Kidney glomerular epithelial cell (primary cell): ENCODE measurements around the gene ROBO1.
"Not testable (repeated sequence)": the region's sequence is repeated elsewhere in the genome, so short reads cannot be mapped to it uniquely, and the experiment has no call there.

Source experiments
- DNase-seq: peaks from one replicate; lab custom pipeline; 2025; lab: John Stamatoyannopoulos, UW

The ROBO1 gene

DNA sequence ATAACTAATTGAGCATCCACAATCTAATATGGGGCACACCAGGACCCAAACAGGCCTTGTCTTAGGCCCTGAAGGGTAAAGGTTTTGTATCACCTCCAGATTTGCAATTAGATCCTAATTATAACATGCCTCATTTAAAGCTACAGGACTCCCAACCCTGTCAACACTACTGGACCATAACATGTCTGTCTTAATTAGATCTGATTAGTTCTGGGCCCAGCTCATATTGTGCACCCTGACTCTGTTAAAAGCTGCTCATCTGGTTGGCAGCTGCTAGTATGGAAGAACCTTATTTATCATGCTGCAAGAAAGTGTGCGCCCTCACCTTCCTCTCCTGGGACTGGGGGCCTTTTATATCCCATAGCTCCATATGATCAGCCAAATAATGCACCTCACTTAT is 457.8 kb downstream of the ROBO1 start:
- no peak for DNase-seq

- no peak for DNase-seq
Observed at GRCh38 chr3:79306934-79307570, 460.7 kb downstream of the ROBO1 start.

GRCh38 chr3:79299949-79300635 is 467.7 kb downstream of the ROBO1 start:
- DNase-seq, result not testable (repeated sequence)

DNA sequence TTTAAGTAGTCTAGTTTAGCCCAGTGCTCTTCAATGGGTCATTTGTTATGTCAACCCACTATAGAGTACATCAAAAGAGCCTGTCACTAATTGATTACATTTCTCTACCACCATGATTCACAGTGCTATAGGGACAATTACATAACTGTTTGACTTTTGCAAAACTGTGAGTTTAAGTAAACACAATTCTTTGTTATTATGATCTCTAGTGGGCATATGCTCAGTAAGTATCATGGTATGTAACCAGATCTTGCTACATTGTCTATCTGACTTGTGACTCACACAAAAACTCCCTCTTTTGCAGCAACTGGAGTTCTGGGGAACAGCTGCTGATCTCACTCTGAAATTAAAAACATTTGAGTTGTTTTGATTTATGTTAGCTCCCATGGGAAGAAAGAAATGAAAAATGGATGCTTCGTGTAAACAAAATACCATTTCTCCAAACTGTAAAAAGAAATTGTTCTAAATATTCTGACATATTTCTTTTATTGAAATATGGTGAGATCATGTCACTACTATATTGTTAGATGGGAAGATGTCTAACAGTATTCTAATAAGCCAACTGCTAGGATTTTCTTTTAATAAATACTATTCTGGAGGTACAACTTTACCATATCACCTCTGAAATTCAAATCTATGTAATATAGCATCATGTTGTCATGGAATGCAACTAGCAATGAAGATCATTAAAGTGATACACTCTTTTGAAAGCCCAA is 470.4 kb downstream of the ROBO1 start:
- peak; percentile 66 for DNase-seq

DNA sequence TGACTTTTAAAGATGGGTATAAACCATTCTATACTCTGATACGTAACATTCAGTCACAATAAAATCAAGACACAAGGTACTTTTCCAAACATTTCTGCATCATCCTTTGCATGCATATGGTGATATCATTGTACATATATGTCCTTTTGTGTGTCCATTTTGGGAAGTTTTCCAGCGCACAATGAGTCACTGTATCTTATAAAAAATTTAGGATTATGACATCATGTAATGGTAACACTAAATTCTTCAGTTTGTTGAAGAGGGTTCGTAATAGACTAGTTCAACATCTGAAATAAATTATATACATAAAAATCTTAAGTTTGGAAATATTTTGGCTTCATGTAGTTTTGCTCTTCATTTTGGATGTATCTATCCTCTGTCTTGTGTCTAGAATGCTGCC is 480.9 kb downstream of the ROBO1 start:
- no peak for DNase-seq

GRCh38 chr3:79285871-79286270 is 481.9 kb downstream of the ROBO1 start:
- no peak for DNase-seq

GRCh38 chr3:79285380-79285779 is 482.4 kb downstream of the ROBO1 start:
- DNase-seq, result no peak

GRCh38 chr3:79284781-79285180 is 483.0 kb downstream of the ROBO1 start:
- no peak for DNase-seq

DNA sequence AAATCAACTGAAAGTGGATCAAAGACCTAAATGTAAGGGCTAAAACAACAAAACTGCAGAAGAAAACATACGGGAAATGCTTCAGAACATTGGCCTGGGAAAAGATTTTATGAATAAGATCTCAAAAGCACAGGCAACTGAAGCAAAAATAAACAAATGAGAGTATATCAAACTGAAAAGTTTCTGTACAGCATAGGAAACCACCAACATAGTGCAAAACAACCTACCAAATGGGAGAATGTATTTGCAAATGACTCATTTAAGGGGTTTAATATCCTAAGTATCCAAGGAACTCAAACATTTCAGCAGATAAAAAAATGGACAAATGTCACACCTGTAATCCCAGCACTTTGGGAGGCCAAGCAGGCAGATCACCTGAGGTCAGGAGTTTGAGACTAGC is 489.1 kb downstream of the ROBO1 start:
- DNase-seq, result no peak

DNA sequence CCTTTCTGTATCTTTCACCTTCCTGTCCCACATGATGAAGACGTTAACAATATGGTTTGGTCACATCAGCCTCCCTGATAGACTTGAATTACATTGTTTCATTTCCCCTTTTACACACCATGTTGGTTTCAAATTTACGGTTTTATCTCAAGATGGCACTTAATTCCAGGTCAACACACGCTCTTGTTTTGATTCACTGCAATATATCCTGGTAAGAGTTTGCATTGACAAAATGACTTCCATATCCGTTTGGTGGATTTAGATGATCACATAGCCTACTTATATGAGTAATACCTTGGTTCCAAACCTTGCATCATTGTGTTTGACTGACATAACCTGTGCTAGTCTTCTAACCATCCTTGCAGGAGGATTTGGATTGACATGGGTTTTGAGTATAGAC is 499.4 kb downstream of the ROBO1 start:
- no peak for DNase-seq

GRCh38 chr3:79264892-79265291 is 502.9 kb downstream of the ROBO1 start:
- DNase-seq, result no peak

GRCh38 chr3:79263423-79263822 is 504.4 kb downstream of the ROBO1 start:
- DNase-seq, result no peak

- DNase-seq, result no peak
Observed at GRCh38 chr3:79258479-79258878, 509.3 kb downstream of the ROBO1 start.

DNA sequence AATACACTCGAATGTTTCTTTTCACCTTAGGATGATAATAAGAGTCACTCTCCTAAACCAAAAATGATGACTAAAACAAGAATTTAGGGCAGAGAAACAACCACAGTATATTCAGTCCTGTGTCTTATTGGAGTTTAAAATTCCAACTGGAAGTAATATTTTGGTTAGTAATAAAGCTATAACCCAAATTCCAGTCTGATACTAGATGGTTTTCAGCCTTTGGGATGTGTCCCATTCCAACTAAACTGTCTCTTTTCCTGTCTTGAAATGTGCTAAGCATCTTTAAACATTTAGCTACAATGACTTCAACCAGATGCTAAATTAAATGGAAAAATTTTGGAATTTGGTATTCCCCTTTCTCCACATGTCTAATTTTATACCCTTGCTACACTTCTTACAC is 510.0 kb downstream of the ROBO1 start:
- no peak for DNase-seq

GRCh38 chr3:79255702-79256101 is 512.1 kb downstream of the ROBO1 start:
- no peak for DNase-seq

DNA sequence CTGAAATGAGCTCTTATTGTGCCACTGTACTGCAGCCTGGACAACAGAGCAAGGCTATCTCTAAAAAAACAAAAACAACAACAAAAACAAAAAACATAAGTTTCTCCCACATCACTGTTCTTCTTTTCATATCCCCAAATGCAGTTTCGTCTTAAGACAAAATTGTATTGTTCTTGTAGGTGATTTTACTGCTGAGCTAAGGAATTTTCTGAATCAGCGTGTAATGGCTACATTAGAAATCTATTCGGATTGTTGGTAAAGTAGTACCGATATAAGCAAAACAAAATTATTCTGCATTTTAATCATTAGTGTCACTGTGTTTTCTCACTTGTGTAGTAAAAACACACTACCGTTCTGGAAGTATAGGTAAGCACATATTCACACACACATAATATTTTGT is 512.5 kb downstream of the ROBO1 start:
- no peak for DNase-seq

- no peak for DNase-seq
Observed at GRCh38 chr3:79253704-79254103, 514.1 kb downstream of the ROBO1 start.

DNA sequence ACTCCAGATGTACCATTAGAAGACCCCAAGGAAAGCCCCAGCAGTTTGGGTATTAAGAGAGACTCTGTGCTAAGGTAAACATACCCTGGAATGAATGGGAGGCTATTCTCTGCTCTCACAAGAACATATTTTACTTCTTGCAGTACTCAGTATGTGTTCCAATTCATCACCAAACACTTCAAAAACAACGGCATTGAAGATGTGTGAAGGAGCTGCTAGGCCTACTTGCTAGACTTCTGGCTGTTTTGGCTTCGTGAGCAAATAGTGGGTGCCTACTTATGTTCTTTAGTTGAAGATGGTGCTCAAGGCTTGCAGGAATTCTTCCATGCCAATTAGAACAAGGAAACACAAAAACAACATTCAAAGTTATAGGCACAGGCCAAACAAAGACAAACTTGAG is 514.5 kb downstream of the ROBO1 start:
- DNase-seq, result no peak

DNA sequence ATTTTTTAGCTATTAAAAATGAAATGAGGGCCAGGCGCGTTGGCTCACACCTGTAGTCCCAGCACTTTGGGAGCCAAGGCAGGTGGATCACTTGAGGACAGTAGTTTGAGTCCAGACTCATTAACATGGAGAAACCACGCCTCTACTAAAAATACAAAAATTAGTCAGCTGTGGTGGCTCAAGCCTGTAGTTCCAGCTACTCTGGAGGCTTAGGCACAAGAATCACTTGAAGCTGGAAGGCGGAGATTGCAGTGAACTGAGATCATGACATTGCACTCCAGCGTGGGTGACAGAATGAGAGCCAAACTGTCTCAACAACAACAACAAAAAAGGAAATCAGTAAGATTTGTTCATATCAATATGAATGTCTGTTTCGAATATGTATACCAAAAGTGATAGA is 517.1 kb downstream of the ROBO1 start:
- no peak for DNase-seq

GRCh38 chr3:79249701-79250100 is 518.1 kb downstream of the ROBO1 start:
- no peak for DNase-seq

- DNase-seq, result no peak
Observed at GRCh38 chr3:79247725-79248043, 520.1 kb downstream of the ROBO1 start.

- DNase-seq, result no peak
Observed at GRCh38 chr3:79246875-79247724, 520.7 kb downstream of the ROBO1 start.
